A549 (cell line): ENCODE data around the gene GADD45B. TPM values are rescaled to one million over a fixed set of nuclear protein-coding genes. Genes with fewer than 3 reads are reported as not detected.

Experiments used
- ATAC-seq, 2 experiments: fragments of 200-7000 bp in 1 of 2; fragments of >200 bp in 1 of 2; cut with Nextera tagmentation in 1 of 2; cut with Tn5 transposase in 1 of 2; 3 replicates each; pipeline versions ENCODE4 v1.8.0 to v1.9.1; 2018 to 2020; ENCODE audit warnings: mild to moderate bottlenecking in 1 of 2, moderate library complexity in 1 of 2
- CTCF ChIA-PET: fragments of 300-600 bp; sonication (Branson Sonifier 250); formaldehyde crosslinking; extraction: SDS; loops from one replicate; lab custom pipeline; 2021; ENCODE audit warnings: antibody characterized with exemption, inconsistent platforms; lab: Yijun Ruan, JAX
- POLR2A ChIA-PET: fragments of 350-600 bp; formaldehyde crosslinking; extraction: SDS; loops from one replicate; lab custom pipeline; 2021; ENCODE audit warnings: antibody characterized with exemption, inconsistent platforms; lab: Yijun Ruan, JAX
- DNase-seq, 2 experiments: peaks; one replicate each; pipeline versions ENCODE4 v3.0.0 to v3.0.0-alpha.2; 2011 to 2016; ENCODE audit warnings: low read depth in 1 of 2, low spot score in 1 of 2
- FAIRE-seq: peaks from 2 replicates; lab custom pipeline; 2011; peaks lifted over from hg19 to GRCh38; lab: Jason Lieb, UNC
- H3K27ac ChIP-seq, 2 experiments: fragments of >200 bp; sonication (Bioruptor Twin); formaldehyde crosslinking; 3 replicates each; pipeline ENCODE4 v1.5.1; 2016 to 2017
- H3K4me1 ChIP-seq: fragments of >200 bp; sonication (Bioruptor Twin); formaldehyde crosslinking; 3 replicates; pipeline ENCODE4 v1.6.1; 2016
- H3K4me2 ChIP-seq: fragments of >200 bp; sonication (Bioruptor Twin); formaldehyde crosslinking; 3 replicates; pipeline ENCODE4 v1.6.1; 2016
- H3K4me3 ChIP-seq: fragments of >200 bp; sonication (Bioruptor Twin); formaldehyde crosslinking; 3 replicates; pipeline ENCODE4 v1.5.1; 2016
- H3K9me3 ChIP-seq: fragments of >200 bp; sonication (Bioruptor Twin); formaldehyde crosslinking; 3 replicates; pipeline ENCODE4 v1.6.1; 2016
- BHLHE40 ChIP-seq: IDR thresholded peaks from 2 replicates; pipeline ENCODE4 v1.6.1; 2012; ENCODE audit warnings: low read depth, low read length, inconsistent platforms
- CBX2 ChIP-seq: fragments of 200-600 bp; sonication (generic); IDR thresholded peaks from 2 replicates; pipeline ENCODE4 v1.6.1; 2016; ENCODE audit warnings: low read depth, mild to moderate bottlenecking, borderline replicate concordance
- CBX8 ChIP-seq: fragments of 200-600 bp; sonication (generic); IDR thresholded peaks from 2 replicates; pipeline ENCODE4 v1.6.1; 2016
- CHD4 ChIP-seq: fragments of 200-600 bp; sonication (generic); IDR thresholded peaks from 2 replicates; pipeline ENCODE4 v1.6.1; 2016; ENCODE audit warnings: antibody characterized with exemption, mild to moderate bottlenecking, borderline replicate concordance
- EHMT2 ChIP-seq: fragments of 200-600 bp; sonication (generic); IDR thresholded peaks from 2 replicates; pipeline ENCODE4 v1.6.1; 2016; ENCODE audit warnings: antibody characterized with exemption, low read depth, mild to moderate bottlenecking, moderate library complexity
- EP300 ChIP-seq, 2 experiments: fragments of >200 bp; sonication (Bioruptor Twin); formaldehyde crosslinking; IDR thresholded peaks; 2 replicates in 1 of 2; 3 replicates in 1 of 2; pipeline ENCODE4 v1.6.1; 2016 to 2017
- KDM5A ChIP-seq: fragments of 200-600 bp; sonication (generic); IDR thresholded peaks from 2 replicates; pipeline ENCODE4 v1.6.1; 2016; ENCODE audit warnings: antibody characterized with exemption, mild to moderate bottlenecking
- MYC ChIP-seq: IDR thresholded peaks from 2 replicates; pipeline ENCODE4 v1.6.1; 2012; ENCODE audit warnings: mild to moderate bottlenecking, inconsistent platforms, low read length, improper control_type of control experiment, borderline replicate concordance
- NR3C1 ChIP-seq: fragments of >200 bp; sonication (Bioruptor Twin); formaldehyde crosslinking; IDR thresholded peaks from 3 replicates; pipeline ENCODE4 v1.6.1; 2017
- PBX3 ChIP-seq: IDR thresholded peaks from 2 replicates; pipeline ENCODE4 v1.6.1; 2012
- PHF8 ChIP-seq: fragments of 200-600 bp; sonication (generic); IDR thresholded peaks from 2 replicates; pipeline ENCODE4 v1.6.1; 2016; ENCODE audit warnings: low read depth, mild to moderate bottlenecking, antibody characterized with exemption, moderate library complexity, borderline replicate concordance
- POLR2A ChIP-seq: IDR thresholded peaks from 2 replicates; pipeline ENCODE4 v1.6.1; 2012; ENCODE audit warnings: mild to moderate bottlenecking, low read length
- RAD21 ChIP-seq, 2 experiments: fragments of >200 bp in 1 of 2; sonication (Bioruptor Twin) in 1 of 2; formaldehyde crosslinking in 1 of 2; IDR thresholded peaks in 1 of 2; conservative IDR thresholded peaks in 1 of 2; 2 replicates in 1 of 2; 3 replicates in 1 of 2; pipeline ENCODE4 v1.6.1; 2012 to 2018; ENCODE audit warnings: inconsistent platforms in 1 of 2
- RARB ChIP-seq: fragments of 250-450 bp; sonication (Bioruptor Pico); IDR thresholded peaks from 2 replicates; pipeline ENCODE4 v1.8.0; 2021; ENCODE audit warnings: mild to moderate bottlenecking, moderate library complexity
- SMC3 ChIP-seq: fragments of >200 bp; sonication (Bioruptor Twin); formaldehyde crosslinking; IDR thresholded peaks from 3 replicates; pipeline ENCODE4 v1.6.1; 2018; ENCODE audit warnings: inconsistent platforms
- SREBF2 ChIP-seq: fragments of 450-650 bp; IDR thresholded peaks from 2 replicates; pipeline ENCODE4 v1.6.1; 2014; ENCODE audit warnings: mild to moderate bottlenecking, moderate library complexity
- TP53 ChIP-seq: fragments of 250-450 bp; sonication (Bioruptor Pico); IDR thresholded peaks from 2 replicates; pipeline ENCODE4 v1.5.0; 2021; ENCODE audit warnings: mild to moderate bottlenecking, moderate library complexity
- ZNF302 ChIP-seq: fragments of 250-450 bp; sonication (Bioruptor Pico); IDR thresholded peaks from 2 replicates; pipeline ENCODE4 v1.9.0; 2021; ENCODE audit warnings: inconsistent platforms, mild to moderate bottlenecking, moderate library complexity
- WGBS: methylation state at CpG from one replicate; pipeline ENCODE4 v1.1.6; 2017; ENCODE audit errors: missing lambda C conversion rate; 5-methylcytosine and 5-hydroxymethylcytosine counted together
- polyA plus RNA-seq, 4 experiments: library from polyadenylated mRNA; depleted of rRNA in 3 of 4; stranded (reverse); fragments of >200 nt; fragmentation: RNase III in 1 of 4; extraction: RNeasy Plus Mini Kit Qiagen cat#74134 plus additional on column Dnase treatment in 1 of 4; gene quantifications; 2 replicates in 3 of 4; 3 replicates in 1 of 4; pipeline ENCODE4 v1.2.3, GENCODE V29; 2011 to 2017
- TF ChIP-seq, protein P1 (sequence below): fragments of 250-450 bp; sonication (Bioruptor Pico); IDR thresholded peaks from 2 replicates; pipeline ENCODE4 v1.5.0; 2021; ENCODE audit warnings: mild to moderate bottlenecking, moderate library complexity, borderline replicate concordance
- TF ChIP-seq, protein P2 (sequence below): fragments of >200 bp; sonication (Bioruptor Twin); formaldehyde crosslinking; IDR thresholded peaks from 3 replicates; pipeline ENCODE4 v1.5.1; 2016
- TF ChIP-seq, protein P3 (sequence below): fragments of 200-600 bp; sonication (generic); IDR thresholded peaks from 2 replicates; pipeline ENCODE4 v1.6.1; 2016; ENCODE audit warnings: antibody characterized with exemption, mild to moderate bottlenecking, moderate library complexity

The GADD45B gene
- polyA plus RNA-seq, 2 of the 4 experiments (the other 2 are of a cell fraction) = 39.9 to 72.5 TPM

- POLR2A ChIA-PET = no interaction called here
- Histone ChIP-seq H3K4me3 (no peak overlapping the region), H3K4me2 (no peak overlapping the region), H3K27ac (no peak overlapping the region), H3K9me3 (no peaks in the 10 kb centered on the region), H3K4me1 (no peaks in the 10 kb centered on the region)
- TF ChIP-seq CBX8 (no peak), EHMT2 (no peak), MYC (no peak)
- TF ChIP-seq, protein P1, sequence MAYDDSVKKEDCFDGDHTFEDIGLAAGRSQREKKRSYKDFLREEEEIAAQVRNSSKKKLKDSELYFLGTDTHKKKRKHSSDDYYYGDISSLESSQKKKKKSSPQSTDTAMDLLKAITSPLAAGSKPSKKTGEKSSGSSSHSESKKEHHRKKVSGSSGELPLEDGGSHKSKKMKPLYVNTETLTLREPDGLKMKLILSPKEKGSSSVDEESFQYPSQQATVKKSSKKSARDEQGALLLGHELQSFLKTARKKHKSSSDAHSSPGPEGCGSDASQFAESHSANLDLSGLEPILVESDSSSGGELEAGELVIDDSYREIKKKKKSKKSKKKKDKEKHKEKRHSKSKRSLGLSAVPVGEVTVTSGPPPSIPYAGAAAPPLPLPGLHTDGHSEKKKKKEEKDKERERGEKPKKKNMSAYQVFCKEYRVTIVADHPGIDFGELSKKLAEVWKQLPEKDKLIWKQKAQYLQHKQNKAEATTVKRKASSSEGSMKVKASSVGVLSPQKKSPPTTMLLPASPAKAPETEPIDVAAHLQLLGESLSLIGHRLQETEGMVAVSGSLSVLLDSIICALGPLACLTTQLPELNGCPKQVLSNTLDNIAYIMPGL = no peak
- CTCF ChIA-PET = interaction anchor here (1.2 to 1.7 kb wide), 2 partner anchors 31 to 194 kb away, joined by 3 to 4 read pairs; no protein-coding TSS in a partner anchor
- WGBS = 93% methylated on average over 16 of the region's 22 CpGs
- DNase-seq (no peak), ATAC-seq (no peak), FAIRE-seq (no peak)
Observed at GRCh38 chr19:2443116-2443784, 32.7 kb upstream of the GADD45B start.

GRCh38 chr19:2443785-2444182 is 32.1 kb upstream of the GADD45B start:
- Histone ChIP-seq H3K4me3 (no peak overlapping the region), H3K4me1 (0 out of 3 replicates have a peak, but pooled peaks cover 2% of the 10 kb centered on the region), H3K27ac (no peak overlapping the region), H3K4me2 (no peak overlapping the region), H3K9me3 (no peaks in the 10 kb centered on the region)
- FAIRE-seq = no peak
- POLR2A ChIA-PET = no interaction called here
- TF ChIP-seq SMC3 (no peak), CBX8 (no peak), EP300 (IDR thresholded peaks at IDR 0.05) (no peak), SREBF2 (no peak), BHLHE40 (no peak), POLR2A (no peak), CBX2 (no peak), TP53 (no peak), RARB (CRISPR knock-in tag) (no peak)
- TF ChIP-seq, protein P2, sequence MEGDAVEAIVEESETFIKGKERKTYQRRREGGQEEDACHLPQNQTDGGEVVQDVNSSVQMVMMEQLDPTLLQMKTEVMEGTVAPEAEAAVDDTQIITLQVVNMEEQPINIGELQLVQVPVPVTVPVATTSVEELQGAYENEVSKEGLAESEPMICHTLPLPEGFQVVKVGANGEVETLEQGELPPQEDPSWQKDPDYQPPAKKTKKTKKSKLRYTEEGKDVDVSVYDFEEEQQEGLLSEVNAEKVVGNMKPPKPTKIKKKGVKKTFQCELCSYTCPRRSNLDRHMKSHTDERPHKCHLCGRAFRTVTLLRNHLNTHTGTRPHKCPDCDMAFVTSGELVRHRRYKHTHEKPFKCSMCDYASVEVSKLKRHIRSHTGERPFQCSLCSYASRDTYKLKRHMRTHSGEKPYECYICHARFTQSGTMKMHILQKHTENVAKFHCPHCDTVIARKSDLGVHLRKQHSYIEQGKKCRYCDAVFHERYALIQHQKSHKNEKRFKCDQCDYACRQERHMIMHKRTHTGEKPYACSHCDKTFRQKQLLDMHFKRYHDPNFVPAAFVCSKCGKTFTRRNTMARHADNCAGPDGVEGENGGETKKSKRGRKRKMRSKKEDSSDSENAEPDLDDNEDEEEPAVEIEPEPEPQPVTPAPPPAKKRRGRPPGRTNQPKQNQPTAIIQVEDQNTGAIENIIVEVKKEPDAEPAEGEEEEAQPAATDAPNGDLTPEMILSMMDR = no peak
- no peak for DNase-seq
- CTCF ChIA-PET = interaction anchor here (1.1 to 1.7 kb wide), 2 partner anchors 11 to 193 kb away, joined by 3 to 4 read pairs; no protein-coding TSS in a partner anchor
- ATAC-seq = no peak
- 92% methylated on average over 13 of the region's 17 CpGs for WGBS

DNA sequence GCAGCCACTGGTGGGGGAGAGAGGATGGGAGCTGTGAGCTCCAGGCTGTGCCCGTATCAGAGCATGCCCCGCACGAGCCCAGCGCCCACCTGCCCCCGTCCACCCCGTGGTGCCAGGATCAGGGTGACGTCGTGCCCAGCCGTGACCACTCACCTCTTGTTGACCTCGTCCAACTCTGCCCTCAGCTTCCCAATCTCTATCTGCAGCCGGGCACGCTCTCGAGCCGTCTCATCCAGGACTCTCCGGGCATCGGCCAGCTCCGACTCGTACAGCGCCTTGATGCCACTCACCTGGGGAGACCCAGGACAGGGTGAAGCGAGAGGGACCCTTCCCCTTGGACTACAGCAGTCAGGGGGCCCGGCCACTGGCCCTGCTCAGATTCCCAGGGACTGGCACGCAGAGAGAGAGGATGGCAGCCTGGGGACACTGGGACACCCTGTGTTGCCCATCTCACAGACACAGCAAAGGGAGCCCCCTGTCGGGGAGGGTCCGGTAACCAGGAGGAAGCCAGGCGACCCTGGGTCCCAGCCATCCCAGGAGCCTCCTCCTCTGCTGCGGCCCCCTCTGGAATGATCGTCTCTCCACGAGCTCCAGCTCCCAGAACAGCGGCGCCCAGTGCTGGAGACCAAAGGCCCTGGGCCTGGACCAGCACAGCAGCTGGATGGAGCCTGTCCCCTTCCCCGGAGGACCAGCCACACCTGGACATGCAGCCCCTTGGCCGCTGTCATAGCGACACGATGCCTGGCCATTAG is 31.5 kb upstream of the GADD45B start:
- ChIA-PET CTCF (interaction anchor here (1.1 to 1.7 kb wide), 2 partner anchors 10 to 192 kb away, joined by 3 to 4 read pairs; no protein-coding TSS in a partner anchor), POLR2A (no interaction called here)

More for the DNA sequence above, 31.5 kb upstream of the GADD45B start:
- no peak for DNase-seq
- H3K4me1 ChIP-seq = peaks cover 6% of the 10 kb centered on the region; the same call in 1 of the 3 replicates
- no peaks in the 10 kb centered on the region for H3K9me3 ChIP-seq
- TF ChIP-seq PHF8 (no peak), KDM5A (no peak), RAD21 (conservative IDR thresholded peaks at IDR 0.05 in 1 of 2, IDR thresholded peaks at IDR 0.05 in 1 of 2) (no peak), BHLHE40 (no peak), NR3C1 (no peak), ZNF302 (no peak), PBX3 (no peak), CHD4 (no peak)
- TF ChIP-seq, protein P3, sequence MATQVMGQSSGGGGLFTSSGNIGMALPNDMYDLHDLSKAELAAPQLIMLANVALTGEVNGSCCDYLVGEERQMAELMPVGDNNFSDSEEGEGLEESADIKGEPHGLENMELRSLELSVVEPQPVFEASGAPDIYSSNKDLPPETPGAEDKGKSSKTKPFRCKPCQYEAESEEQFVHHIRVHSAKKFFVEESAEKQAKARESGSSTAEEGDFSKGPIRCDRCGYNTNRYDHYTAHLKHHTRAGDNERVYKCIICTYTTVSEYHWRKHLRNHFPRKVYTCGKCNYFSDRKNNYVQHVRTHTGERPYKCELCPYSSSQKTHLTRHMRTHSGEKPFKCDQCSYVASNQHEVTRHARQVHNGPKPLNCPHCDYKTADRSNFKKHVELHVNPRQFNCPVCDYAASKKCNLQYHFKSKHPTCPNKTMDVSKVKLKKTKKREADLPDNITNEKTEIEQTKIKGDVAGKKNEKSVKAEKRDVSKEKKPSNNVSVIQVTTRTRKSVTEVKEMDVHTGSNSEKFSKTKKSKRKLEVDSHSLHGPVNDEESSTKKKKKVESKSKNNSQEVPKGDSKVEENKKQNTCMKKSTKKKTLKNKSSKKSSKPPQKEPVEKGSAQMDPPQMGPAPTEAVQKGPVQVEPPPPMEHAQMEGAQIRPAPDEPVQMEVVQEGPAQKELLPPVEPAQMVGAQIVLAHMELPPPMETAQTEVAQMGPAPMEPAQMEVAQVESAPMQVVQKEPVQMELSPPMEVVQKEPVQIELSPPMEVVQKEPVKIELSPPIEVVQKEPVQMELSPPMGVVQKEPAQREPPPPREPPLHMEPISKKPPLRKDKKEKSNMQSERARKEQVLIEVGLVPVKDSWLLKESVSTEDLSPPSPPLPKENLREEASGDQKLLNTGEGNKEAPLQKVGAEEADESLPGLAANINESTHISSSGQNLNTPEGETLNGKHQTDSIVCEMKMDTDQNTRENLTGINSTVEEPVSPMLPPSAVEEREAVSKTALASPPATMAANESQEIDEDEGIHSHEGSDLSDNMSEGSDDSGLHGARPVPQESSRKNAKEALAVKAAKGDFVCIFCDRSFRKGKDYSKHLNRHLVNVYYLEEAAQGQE = no peak
- H3K4me3 ChIP-seq = no peak overlapping the region
- H3K4me2 ChIP-seq = no peak overlapping the region
- WGBS = 91% methylated on average over 27 of the region's 34 CpGs
- no peak for ATAC-seq
- no peak for FAIRE-seq
- no peak overlapping the region for H3K27ac ChIP-seq
